Gastroesophageal sphincter (tissue), 4 donors: Measurements from ENCODE around the gene C10orf62. TPM values are rescaled to one million over a fixed set of nuclear protein-coding genes. Genes with fewer than 3 reads are reported as not detected.

Experiments
- ATAC-seq: fragments of 150-250 bp; one replicate; pipeline ENCODE4 v1.9.1; 2016; ENCODE audit warnings: mild to moderate bottlenecking, moderate library complexity
- H3K27ac ChIP-seq, 4 donors: fragments of 200-600 bp; sonication (generic) in 3 of 4; 1 replicate in 3 of 4; 2 replicates in 1 of 4; pipeline ENCODE4 v1.5.1; 2016 to 2019
- H3K27me3 ChIP-seq: fragments of 200-600 bp; sonication (generic); one replicate; pipeline ENCODE4 v1.5.1; 2019
- H3K36me3 ChIP-seq, 2 donors: fragments of 200-600 bp; sonication (generic); one replicate each; pipeline ENCODE4 v1.5.1; 2019; ENCODE audit warnings: control low read depth in 1 of 2
- H3K4me1 ChIP-seq, 3 donors: fragments of 200-600 bp; sonication (generic); 1 replicate in 2 of 3; 2 replicates in 1 of 3; pipeline ENCODE4 v1.5.1; 2016 to 2019; ENCODE audit warnings: control low read depth in 2 of 3
- H3K4me3 ChIP-seq, 2 donors: fragments of 200-600 bp; sonication (generic); one replicate each; pipeline ENCODE4 v1.5.1; 2019; ENCODE audit warnings: mild to moderate bottlenecking in 1 of 2, moderate library complexity in 1 of 2
- H3K9me3 ChIP-seq, 3 donors: fragments of 200-600 bp; sonication (generic); one replicate each; pipeline ENCODE4 v1.5.1; 2017 to 2019; ENCODE audit warnings: control low read depth in 2 of 3
- CTCF ChIP-seq, 4 experiments: fragments of 200-600 bp in 2 of 4; fragments of 450-650 bp in 2 of 4; sonication (generic) in 1 of 4; IDR thresholded peaks; one replicate each; pipeline ENCODE4 v1.5.1; 2017 to 2019; ENCODE audit warnings: antibody characterized with exemption in 4 of 4, mild to moderate bottlenecking in 2 of 4, moderate library complexity in 2 of 4
- EP300 ChIP-seq: sonication (generic); formaldehyde crosslinking; IDR thresholded peaks from one replicate; pipeline ENCODE4 v1.6.1; 2017; ENCODE audit warnings: antibody characterized with exemption, mild to moderate bottlenecking
- POLR2A ChIP-seq, 2 donors: fragments of 450-650 bp; IDR thresholded peaks; one replicate each; pipeline ENCODE4 v1.6.1; 2017; ENCODE audit warnings: antibody characterized with exemption in 2 of 2, mild to moderate bottlenecking in 2 of 2, moderate library complexity in 1 of 2
- POLR2AphosphoS5 ChIP-seq: sonication (generic); formaldehyde crosslinking; IDR thresholded peaks from one replicate; pipeline ENCODE4 v1.6.1; 2017; ENCODE audit warnings: antibody characterized with exemption
- WGBS, 2 donors: methylation state at CpG; one replicate each; pipeline ENCODE4 v1.1.5; 2018; ENCODE audit warnings: low coverage in 1 of 2; 5-methylcytosine and 5-hydroxymethylcytosine counted together
- total RNA-seq, 4 donors: library from RNA; depleted of rRNA; stranded (reverse); fragments of >200 nt; gene quantifications; one replicate each; pipeline ENCODE4 v1.1.0, GENCODE V29; 2016

C10orf62 gene
- total RNA-seq, 4 donors from 2014 or later, result not detected

- H3K9me3 ChIP-seq, result no peaks in the 10 kb centered on the region
- H3K4me3 ChIP-seq, result no peak overlapping the region
- H3K27me3 ChIP-seq, result no peaks in the 10 kb centered on the region
- 76 to 90% methylated on average over 4 of the region's 6 CpGs for WGBS, 2 donors
- ATAC-seq, result no peak
- TF ChIP-seq POLR2A (IDR thresholded peaks at IDR 0.05) (no peak), EP300 (no peak)
- H3K4me1 ChIP-seq, result peaks cover 3 to 34% (median 23%) of the 10 kb centered on the region in 3 donors
- no peak overlapping the region for H3K27ac ChIP-seq
- H3K36me3 ChIP-seq, result no peaks in the 10 kb centered on the region
Measured at GRCh38 chr10:97599272-97599619, 9.7 kb downstream of the C10orf62 start.

- H3K9me3 ChIP-seq, result no peaks in the 10 kb centered on the region
- WGBS, 2 donors, result no CpG with 5 or more reads among the region's 1 CpG
- ATAC-seq, result no peak
Measured at GRCh38 chr10:97600616-97601015, 11.1 kb downstream of the C10orf62 start.

GRCh38 chr10:97601268-97602215 is 12.0 kb downstream of the C10orf62 start:
- Histone ChIP-seq H3K4me1 (peaks cover 0 to 12% (median 8%) of the 10 kb centered on the region in 3 donors), H3K4me3 (no peak overlapping the region), H3K27ac (no peak overlapping the region), H3K9me3 (no peaks in the 10 kb centered on the region), H3K36me3 (no peaks in the 10 kb centered on the region), H3K27me3 (no peaks in the 10 kb centered on the region)
- no peak for ATAC-seq
- WGBS, 2 donors, result 84% methylated on average over 5 of the region's 21 CpGs; no CpG with 5 or more reads in 1 of the 2 donors
- TF ChIP-seq EP300 (no peak), CTCF (IDR thresholded peaks at IDR 0.05) (no peak), POLR2AphosphoS5 (no peak), POLR2A (IDR thresholded peaks at IDR 0.05) (no peak)

More at GRCh38 chr10:97600616-97601015, 11.1 kb downstream of the C10orf62 start:
- TF ChIP-seq EP300 (no peak), POLR2A (IDR thresholded peaks at IDR 0.05) (no peak), POLR2AphosphoS5 (no peak)
- Histone ChIP-seq H3K4me1 (peaks cover 3 to 21% (median 15%) of the 10 kb centered on the region in 3 donors), H3K36me3 (no peaks in the 10 kb centered on the region), H3K27ac (no peak overlapping the region), H3K4me3 (no peak overlapping the region), H3K27me3 (no peaks in the 10 kb centered on the region)

GRCh38 chr10:97607095-97607636 is 17.6 kb downstream of the C10orf62 start:
- H3K27me3 ChIP-seq, result no peaks in the 10 kb centered on the region
- no peak overlapping the region for H3K27ac ChIP-seq
- ATAC-seq, result no peak
- 95% methylated on average over 4 to 5 of the region's 5 CpGs for whole genome bisulfite sequencing, 2 donors
- H3K4me3 ChIP-seq, result no peak overlapping the region
- H3K36me3 ChIP-seq, result no peaks in the 10 kb centered on the region
- no peak for TF ChIP-seq POLR2AphosphoS5
- TF ChIP-seq POLR2A (IDR thresholded peaks at IDR 0.05), result no peak
- TF ChIP-seq CTCF (IDR thresholded peaks at IDR 0.05), result no peak
- no peak for TF ChIP-seq EP300
- peaks cover 0 to 3% (median under 1%) of the 10 kb centered on the region in 3 donors for H3K4me1 ChIP-seq
- H3K9me3 ChIP-seq, result no peaks in the 10 kb centered on the region

GRCh38 chr10:97608991-97609561 is 19.6 kb downstream of the C10orf62 start:
- no peaks in the 10 kb centered on the region for H3K9me3 ChIP-seq
- H3K27ac ChIP-seq, result peak overlapping the region in 2 of 4 donors; percentile 20 to 50
- no peaks in the 10 kb centered on the region for H3K27me3 ChIP-seq
- peak; percentile 12 for ATAC-seq
- H3K4me3 ChIP-seq, result no peak overlapping the region
- WGBS, 2 donors, result 50 to 88% methylated on average over 2 to 8 of the region's 13 CpGs
- H3K4me1 ChIP-seq, result peaks cover 0 to 7% (median 3%) of the 10 kb centered on the region in 3 donors
- H3K36me3 ChIP-seq, result peaks cover 0 to 4% of the 10 kb centered on the region in 2 donors
- TF ChIP-seq POLR2AphosphoS5, result no peak
- no peak for TF ChIP-seq EP300
- no peak for TF ChIP-seq POLR2A (IDR thresholded peaks at IDR 0.05)
- no peak for TF ChIP-seq CTCF (IDR thresholded peaks at IDR 0.05)
